ENCODE measurements around the gene NOS1AP. TPM values are rescaled to one million over a fixed set of nuclear protein-coding genes. Genes with fewer than 3 reads are reported as not detected.
"Not testable (repeated sequence)": the region's sequence is repeated elsewhere in the genome, so short reads cannot be mapped to it uniquely, and the experiment has no call there.

NOS1AP gene
- polyA plus RNA-seq, 1 of the 3 experiments (the other 2 are of a cell fraction) = 0.03 TPM

DNA sequence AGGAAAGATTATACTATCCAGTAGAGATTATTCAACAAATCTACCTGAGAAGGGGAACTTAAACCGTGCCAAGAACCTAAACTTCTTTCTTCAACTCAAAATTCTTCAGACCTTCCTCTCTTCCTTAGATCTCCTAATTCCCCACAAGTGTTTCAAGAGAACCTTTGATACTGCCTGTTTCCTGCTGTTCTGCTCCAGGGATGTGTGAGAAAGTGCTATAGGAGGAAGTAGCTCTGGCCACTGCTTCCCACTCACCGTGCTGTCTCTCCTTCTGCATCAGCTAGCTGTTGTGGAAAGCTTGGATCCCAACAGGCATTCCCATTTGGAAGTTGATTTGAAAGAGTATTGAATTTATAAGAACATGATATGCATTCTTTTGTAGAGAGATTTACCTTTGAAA, 4.5 kb upstream of the NOS1AP start:
- no peaks in the 10 kb centered on the region for H3K9me3 ChIP-seq
- 93% methylated on average over 2 of the region's 2 CpGs for WGBS (ENCODE audit: low lambda C conversion rate)
- DNase-seq = no peak
- TF ChIP-seq TCF12 (IDR thresholded peaks at IDR 0.05) = no peak
- TF ChIP-seq FOXM1 (IDR thresholded peaks at IDR 0.05; ENCODE audit: low read depth) = no peak
- TF ChIP-seq SIN3A (IDR thresholded peaks at IDR 0.05; ENCODE audit: borderline replicate concordance, low read depth, low read length) = no peak
- no peak for TF ChIP-seq RCOR1 (IDR thresholded peaks at IDR 0.05; ENCODE audit: low read length)
- no peak for TF ChIP-seq RFX5 (IDR thresholded peaks at IDR 0.05; ENCODE audit: low read length)
- no peak for TF ChIP-seq SMC3 (IDR thresholded peaks at IDR 0.05; ENCODE audit: low read depth, low read length)
- TF ChIP-seq EZH2phosphoT487 (IDR thresholded peaks at IDR 0.05; ENCODE audit: borderline replicate concordance, low read depth) = no peak
- no peak for TF ChIP-seq CHD2 (IDR thresholded peaks at IDR 0.05; ENCODE audit: low read length, partially characterized antibody)
- TF ChIP-seq JUND (IDR thresholded peaks at IDR 0.05) = no peak
- no peak for TF ChIP-seq MEF2A (IDR thresholded peaks at IDR 0.05; ENCODE audit: borderline replicate concordance, low read depth)
- TF ChIP-seq, protein P1, sequence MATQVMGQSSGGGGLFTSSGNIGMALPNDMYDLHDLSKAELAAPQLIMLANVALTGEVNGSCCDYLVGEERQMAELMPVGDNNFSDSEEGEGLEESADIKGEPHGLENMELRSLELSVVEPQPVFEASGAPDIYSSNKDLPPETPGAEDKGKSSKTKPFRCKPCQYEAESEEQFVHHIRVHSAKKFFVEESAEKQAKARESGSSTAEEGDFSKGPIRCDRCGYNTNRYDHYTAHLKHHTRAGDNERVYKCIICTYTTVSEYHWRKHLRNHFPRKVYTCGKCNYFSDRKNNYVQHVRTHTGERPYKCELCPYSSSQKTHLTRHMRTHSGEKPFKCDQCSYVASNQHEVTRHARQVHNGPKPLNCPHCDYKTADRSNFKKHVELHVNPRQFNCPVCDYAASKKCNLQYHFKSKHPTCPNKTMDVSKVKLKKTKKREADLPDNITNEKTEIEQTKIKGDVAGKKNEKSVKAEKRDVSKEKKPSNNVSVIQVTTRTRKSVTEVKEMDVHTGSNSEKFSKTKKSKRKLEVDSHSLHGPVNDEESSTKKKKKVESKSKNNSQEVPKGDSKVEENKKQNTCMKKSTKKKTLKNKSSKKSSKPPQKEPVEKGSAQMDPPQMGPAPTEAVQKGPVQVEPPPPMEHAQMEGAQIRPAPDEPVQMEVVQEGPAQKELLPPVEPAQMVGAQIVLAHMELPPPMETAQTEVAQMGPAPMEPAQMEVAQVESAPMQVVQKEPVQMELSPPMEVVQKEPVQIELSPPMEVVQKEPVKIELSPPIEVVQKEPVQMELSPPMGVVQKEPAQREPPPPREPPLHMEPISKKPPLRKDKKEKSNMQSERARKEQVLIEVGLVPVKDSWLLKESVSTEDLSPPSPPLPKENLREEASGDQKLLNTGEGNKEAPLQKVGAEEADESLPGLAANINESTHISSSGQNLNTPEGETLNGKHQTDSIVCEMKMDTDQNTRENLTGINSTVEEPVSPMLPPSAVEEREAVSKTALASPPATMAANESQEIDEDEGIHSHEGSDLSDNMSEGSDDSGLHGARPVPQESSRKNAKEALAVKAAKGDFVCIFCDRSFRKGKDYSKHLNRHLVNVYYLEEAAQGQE (IDR thresholded peaks at IDR 0.05; ENCODE audit: low read depth, low read length) = no peak
- no peak for TF ChIP-seq TEAD4 (IDR thresholded peaks at IDR 0.05; ENCODE audit: borderline replicate concordance, insufficient read depth)
- TF ChIP-seq RXRA (IDR thresholded peaks at IDR 0.05; ENCODE audit: borderline replicate concordance, low read depth) = no peak
- no peak overlapping the region for H3K9ac ChIP-seq
- H3K27me3 ChIP-seq (ENCODE audit: insufficient read depth) = peaks cover under 1% of the 10 kb centered on the region; the same call in 1 of the 2 replicates
- H3K4me3 ChIP-seq (ENCODE audit: low read depth in 2 of 2, low read length in 1 of 2) = no peak overlapping the region; a peak in 1 of 4 replicates
- H3F3A ChIP-seq (replicated peaks; ENCODE audit: insufficient read depth) = peaks cover 10% of the 10 kb centered on the region
- ChIA-PET CTCF (interaction anchor here (0.6 to 5.3 kb wide), 5 partner anchors 160 to 327 kb away, joined by 3 to 20 read pairs (median 3); no protein-coding TSS in a partner anchor), POLR2A (no interaction called here)
- H3K4me2 ChIP-seq = no peak overlapping the region
- H3K79me2 ChIP-seq (ENCODE audit: insufficient read depth) = no peaks in the 10 kb centered on the region
- H3K27ac ChIP-seq (ENCODE audit: low read depth in 2 of 2, low read length in 1 of 2) = no peak overlapping the region
- no peaks in the 10 kb centered on the region for H3K36me3 ChIP-seq (replicated peaks in 1 of 2; ENCODE audit: control insufficient read depth in 1 of 2, insufficient read depth in 2 of 2, low read length in 1 of 2)
- no peaks in the 10 kb centered on the region for H4K20me1 ChIP-seq (ENCODE audit: insufficient read depth)
- H3K4me1 ChIP-seq (ENCODE audit: control insufficient read depth in 1 of 2, insufficient read depth in 2 of 2, low read depth in 1 of 2, low read length in 1 of 2) = peaks cover 13 to 18% of the 10 kb centered on the region in 2 experiments; a peak in 3 of 4 replicates
- no peak overlapping the region for H2AFZ ChIP-seq (ENCODE audit: low read depth)
- no peaks in the 10 kb centered on the region for H3K9me2 ChIP-seq

DNA sequence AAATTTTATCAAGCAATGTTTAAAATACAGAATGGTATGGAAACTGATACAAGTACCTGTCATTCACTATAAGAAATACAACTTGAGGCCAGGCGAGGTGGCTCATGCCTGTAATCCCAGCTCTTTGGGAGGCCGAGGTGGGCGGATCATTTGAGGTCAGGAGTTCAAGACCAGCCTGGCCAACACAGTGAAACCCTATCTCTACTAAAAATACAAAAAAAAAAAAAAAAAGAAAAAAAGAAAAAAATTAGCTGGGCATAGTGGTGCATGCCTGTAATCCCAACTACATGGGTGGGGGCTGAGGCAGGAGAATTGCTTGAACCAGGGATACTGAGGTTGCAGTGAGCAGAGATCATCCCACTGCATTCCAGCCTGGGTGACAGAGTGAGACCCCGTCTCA, 2.7 kb upstream of the NOS1AP start:
- 51% methylated on average over 4 of the region's 4 CpGs for WGBS (ENCODE audit: low lambda C conversion rate)
- H4K20me1 ChIP-seq (ENCODE audit: insufficient read depth); H3K27ac ChIP-seq (ENCODE audit: low read depth in 2 of 2, low read length in 1 of 2); DNase-seq; H3K36me3 ChIP-seq (replicated peaks in 1 of 2; ENCODE audit: control insufficient read depth in 1 of 2, insufficient read depth in 2 of 2, low read length in 1 of 2); H2AFZ ChIP-seq (ENCODE audit: low read depth); H3K4me3 ChIP-seq (ENCODE audit: low read depth in 2 of 2, low read length in 1 of 2); H3K79me2 ChIP-seq (ENCODE audit: insufficient read depth); H3K4me2 ChIP-seq; H3F3A ChIP-seq (replicated peaks; ENCODE audit: insufficient read depth); POLR2A ChIA-PET; H3K9ac ChIP-seq; H3K9me3 ChIP-seq; H3K9me2 ChIP-seq: not testable (repeated sequence)
- Histone ChIP-seq H3K27me3 (ENCODE audit: insufficient read depth) (peaks cover 19% of the 10 kb centered on the region), H3K4me1 (ENCODE audit: control insufficient read depth in 1 of 2, insufficient read depth in 2 of 2, low read depth in 1 of 2, low read length in 1 of 2) (peaks cover 13 to 30% of the 10 kb centered on the region in 2 experiments; a peak in 3 of 4 replicates)
- CTCF ChIA-PET = interaction anchor here (0.6 to 1.0 kb wide), 2 partner anchors 50 to 201 kb away, joined by 3 read pairs; no protein-coding TSS in a partner anchor

All from SK-N-SH (cell line).